Omental fat pad (tissue), 4 donors: ENCODE data around the gene PALM. TPM values are rescaled to one million over a fixed set of nuclear protein-coding genes. Genes with fewer than 3 reads are reported as not detected.

Experiments used
- ATAC-seq: fragments of 150-250 bp; one replicate; pipeline ENCODE4 v1.9.1; 2016; ENCODE audit warnings: mild to moderate bottlenecking, moderate library complexity; ENCODE audit not compliant: low FRiP score
- DNase-seq: peaks from one replicate; pipeline ENCODE4 v3.0.0-alpha.2; 2019; ENCODE audit warnings: low spot score
- total RNA-seq, 4 donors: library from RNA; depleted of rRNA; stranded (reverse); fragments of >200 nt; gene quantifications; one replicate each; pipeline ENCODE4 v1.1.0, GENCODE V29; 2016
- TF ChIP-seq, protein P1 (sequence below), 3 donors: fragments of 450-650 bp; IDR thresholded peaks; one replicate each; pipeline ENCODE4 v1.5.1; 2016 to 2017; ENCODE audit warnings: antibody characterized with exemption in 3 of 3, mild to moderate bottlenecking in 3 of 3, moderate library complexity in 2 of 3

PALM gene
- total RNA-seq, 4 donors from 2014 or later = 44.6 to 119 (median 54.8) TPM

DNA sequence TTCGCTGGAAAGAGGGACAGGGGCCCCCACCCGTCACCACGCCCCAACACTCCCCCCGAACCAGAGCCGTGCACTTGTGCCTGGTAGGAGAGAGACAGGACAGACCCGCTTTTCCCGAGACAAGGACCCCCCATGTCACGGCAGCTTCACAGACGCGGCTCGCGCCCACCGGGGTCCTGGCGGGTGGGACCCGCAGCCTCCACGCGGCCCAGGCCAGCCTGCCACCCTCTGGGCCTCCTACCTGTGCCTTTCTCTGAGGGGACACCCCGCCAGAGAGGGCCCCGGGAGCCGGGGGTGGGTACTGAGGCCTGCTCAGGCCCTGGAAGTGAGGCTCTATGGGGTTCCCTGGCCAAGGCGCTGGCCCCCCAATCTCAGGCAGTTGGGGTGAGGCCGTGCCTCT lies 38.2 kb downstream of the PALM start:
- TF ChIP-seq, protein P1, sequence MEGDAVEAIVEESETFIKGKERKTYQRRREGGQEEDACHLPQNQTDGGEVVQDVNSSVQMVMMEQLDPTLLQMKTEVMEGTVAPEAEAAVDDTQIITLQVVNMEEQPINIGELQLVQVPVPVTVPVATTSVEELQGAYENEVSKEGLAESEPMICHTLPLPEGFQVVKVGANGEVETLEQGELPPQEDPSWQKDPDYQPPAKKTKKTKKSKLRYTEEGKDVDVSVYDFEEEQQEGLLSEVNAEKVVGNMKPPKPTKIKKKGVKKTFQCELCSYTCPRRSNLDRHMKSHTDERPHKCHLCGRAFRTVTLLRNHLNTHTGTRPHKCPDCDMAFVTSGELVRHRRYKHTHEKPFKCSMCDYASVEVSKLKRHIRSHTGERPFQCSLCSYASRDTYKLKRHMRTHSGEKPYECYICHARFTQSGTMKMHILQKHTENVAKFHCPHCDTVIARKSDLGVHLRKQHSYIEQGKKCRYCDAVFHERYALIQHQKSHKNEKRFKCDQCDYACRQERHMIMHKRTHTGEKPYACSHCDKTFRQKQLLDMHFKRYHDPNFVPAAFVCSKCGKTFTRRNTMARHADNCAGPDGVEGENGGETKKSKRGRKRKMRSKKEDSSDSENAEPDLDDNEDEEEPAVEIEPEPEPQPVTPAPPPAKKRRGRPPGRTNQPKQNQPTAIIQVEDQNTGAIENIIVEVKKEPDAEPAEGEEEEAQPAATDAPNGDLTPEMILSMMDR (IDR thresholded peaks at IDR 0.05) = no peak
- DNase-seq (no peak), ATAC-seq (no peak)

DNA sequence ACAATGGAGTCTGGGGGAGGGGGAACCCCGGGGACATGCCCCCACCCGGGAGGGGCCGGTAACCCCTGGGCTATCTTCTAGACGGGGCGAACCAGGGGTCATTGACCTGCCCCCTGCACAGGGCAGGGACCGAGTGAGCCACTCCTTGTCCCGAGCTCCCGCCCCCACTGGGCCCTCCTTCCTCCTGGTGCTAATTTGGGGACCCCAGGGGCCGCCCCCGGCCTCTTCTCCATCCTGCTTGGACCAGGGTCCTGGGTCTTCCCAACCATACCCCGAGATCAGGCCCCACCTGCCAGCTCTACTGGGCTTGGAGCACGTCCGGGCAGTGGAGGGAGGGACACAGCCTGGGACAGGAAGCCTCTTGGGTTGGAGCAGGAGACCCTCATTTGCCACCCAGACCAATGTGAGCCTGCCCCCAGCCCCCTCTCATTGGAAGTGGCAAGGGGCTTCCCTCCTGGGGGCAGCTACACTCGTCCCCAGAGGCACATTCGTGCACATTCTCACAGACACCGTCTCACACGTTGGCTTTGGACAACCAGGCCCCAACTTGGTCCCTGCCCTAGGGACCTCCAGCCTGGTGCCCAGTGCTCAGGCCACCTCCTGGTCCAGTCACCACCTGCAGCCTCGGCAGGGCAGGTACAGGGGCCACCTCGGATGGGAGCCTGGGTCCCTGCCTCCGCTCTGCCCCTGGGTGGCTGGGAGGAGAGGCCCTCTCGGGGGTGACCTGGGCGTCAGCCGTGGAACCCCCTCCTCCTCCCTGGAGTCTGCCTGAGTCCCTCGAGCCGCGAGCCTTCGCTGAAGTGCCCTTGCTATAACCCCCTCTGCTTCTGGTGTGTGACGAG lies 38.9 kb downstream of the PALM start:
- TF ChIP-seq, protein P1 (IDR thresholded peaks at IDR 0.05) = no peak
- DNase-seq = no peak
- no peak for ATAC-seq

DNA sequence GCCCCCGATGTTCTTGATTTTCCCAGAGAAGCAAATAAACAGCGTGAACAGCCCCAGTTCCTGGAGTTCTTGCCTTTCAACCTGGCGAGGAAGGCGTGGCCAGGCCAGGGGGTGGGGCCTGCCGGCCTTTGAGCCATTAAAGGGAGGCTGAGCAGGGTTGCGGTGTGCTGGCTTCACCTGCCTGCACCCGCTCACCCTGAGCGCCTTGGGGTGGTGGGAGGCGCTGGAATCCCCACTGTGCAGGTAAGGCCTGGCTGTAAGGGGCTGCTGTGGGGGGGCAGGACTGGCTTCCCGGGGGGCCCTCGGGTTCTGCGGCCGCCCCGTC lies 39.5 kb downstream of the PALM start:
- DNase-seq = no peak
- ATAC-seq = no peak
- TF ChIP-seq, protein P1 (IDR thresholded peaks at IDR 0.05) = no peak

DNA sequence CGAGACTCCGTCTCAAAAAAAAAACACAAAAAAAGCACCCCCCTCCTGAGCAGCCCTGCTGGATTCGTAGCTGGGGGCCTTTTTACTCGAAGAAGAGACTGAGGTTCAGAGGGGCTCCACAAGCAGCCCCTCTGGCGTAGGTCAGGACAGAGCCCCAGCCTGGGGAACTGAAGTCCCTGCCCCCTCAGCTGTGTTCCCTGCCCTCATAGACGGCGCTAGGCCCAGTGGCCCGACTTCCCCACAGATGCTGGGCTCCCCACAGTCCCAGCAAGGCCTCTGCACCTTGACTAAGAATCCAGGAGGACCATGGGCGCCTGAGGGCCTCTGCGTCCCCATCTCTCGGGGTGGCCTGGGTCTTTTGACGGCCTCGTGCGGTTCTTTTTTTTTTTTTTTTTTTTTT lies 41.1 kb downstream of the PALM start:
- TF ChIP-seq, protein P1 (IDR thresholded peaks at IDR 0.05) = no peak
- DNase-seq (no peak), ATAC-seq (no peak)

DNA sequence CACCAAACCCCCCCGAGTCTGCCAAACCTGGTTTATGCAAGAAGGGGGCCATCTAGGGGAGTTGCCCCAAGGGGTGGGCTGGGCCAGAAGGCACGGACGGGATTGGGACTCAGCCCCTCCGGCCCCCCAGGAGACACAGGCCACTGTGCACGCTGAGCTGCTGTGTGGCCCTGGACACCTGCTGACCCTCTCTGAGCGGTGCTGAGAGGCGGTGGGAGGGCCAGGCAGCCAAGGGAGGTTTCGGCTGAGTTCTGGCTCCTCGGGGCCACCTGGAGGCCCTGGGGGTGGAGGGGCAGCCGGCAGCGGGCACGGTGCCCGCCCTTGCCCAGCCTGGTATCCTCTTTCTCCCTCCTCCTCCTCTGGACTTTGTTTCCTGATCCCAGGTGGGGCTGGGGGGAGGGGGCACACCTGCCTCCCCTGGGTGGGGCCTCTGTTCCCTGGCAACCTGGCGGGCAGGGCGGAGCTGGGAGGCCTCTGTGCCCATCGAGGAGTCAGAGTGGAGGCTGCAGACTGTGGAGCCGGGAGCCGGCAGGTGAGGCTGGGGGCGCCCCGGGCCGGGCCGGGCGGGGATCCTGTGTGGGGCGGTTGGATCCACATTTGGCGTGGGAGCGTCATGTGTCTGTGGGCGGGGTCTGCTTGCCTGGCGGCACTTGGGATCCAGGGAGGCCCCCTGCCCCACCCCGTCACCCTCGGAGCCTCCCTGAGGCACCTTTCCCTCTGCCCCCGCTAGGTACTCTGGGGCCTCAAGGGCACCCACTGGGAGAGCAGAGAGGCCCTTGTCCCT lies 42.1 kb downstream of the PALM start, which contains the start of gene MISP:
Gene MISP, plus strand, starts transcription at position 473 of the 784 bp plus-strand sequence. CDS start 5,835 bp downstream, outside the sequence.
- ATAC-seq (peak; percentile 10), DNase-seq (no peak)
- TF ChIP-seq, protein P1 (IDR thresholded peaks at IDR 0.05) = no peak

DNA sequence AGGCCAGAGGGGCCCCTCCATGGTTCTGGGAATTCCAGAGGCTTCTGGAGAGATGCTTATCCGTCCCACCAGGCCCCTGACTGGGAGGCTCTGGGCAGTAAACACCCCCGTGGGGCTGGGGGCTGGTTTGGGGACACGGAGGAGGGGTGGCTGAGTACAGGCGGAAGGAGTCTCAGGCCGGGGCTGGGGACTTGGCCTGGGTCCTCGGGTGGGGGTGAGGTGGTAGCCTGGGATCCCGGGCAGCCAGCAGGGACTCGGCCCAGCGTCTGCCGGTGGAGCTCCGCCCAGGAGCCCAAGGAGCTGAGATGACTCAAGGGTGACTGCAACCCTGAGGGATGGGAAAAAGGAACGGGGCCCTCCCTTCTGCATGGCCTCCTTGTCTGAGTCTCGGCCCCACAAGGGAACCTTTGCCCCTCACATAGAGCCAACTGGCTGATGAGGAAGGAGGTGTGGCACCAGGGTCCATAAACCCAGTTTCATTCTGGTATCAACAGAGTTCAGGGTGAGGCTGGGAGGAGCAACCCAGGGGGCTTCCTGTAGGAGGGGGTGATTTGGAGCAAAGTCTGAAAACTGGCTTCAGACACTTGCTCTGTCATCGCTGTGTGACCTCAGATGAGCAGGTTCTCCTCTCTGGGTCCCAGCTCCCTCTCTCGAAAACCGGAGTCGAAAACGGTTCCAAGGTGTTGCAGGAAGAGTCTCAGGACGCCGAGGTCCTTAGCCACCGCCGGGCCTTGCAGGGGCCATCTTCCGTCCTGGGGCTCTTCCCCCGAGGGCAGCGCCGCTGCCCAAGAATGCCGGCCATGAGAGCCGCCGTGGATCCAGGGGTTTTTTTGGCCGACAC lies 43.0 kb downstream of the PALM start:
- TF ChIP-seq, protein P1 (IDR thresholded peaks at IDR 0.05) = no peak
- DNase-seq = no peak
- peak; percentile 63 for ATAC-seq
